CD14-positive monocyte (primary cell): ENCODE results near the gene PSEN2. TPM values are rescaled to one million over a fixed set of nuclear protein-coding genes. Genes with fewer than 3 reads are reported as not detected.

Experiments
- DNase-seq, 3 donors: peaks; one replicate each; pipeline ENCODE4 v3.0.0-alpha.2; 2011 to 2022
- H2AFZ ChIP-seq: 2 replicates; pipeline ENCODE4 v1.6.0; 2012; ENCODE audit warnings: mild to moderate bottlenecking, low read depth, low read length, inconsistent platforms; ENCODE audit not compliant: insufficient read depth, poor library complexity, severe bottlenecking
- H3K27ac ChIP-seq, 2 donors: 1 replicate in 1 of 2; 2 replicates in 1 of 2; pipeline ENCODE4 v1.5.1; 2012 to 2013; ENCODE audit warnings: low read length in 2 of 2, control low read depth in 1 of 2, inconsistent platforms in 1 of 2, low read depth in 1 of 2, mild to moderate bottlenecking in 1 of 2
- H3K27me3 ChIP-seq, 2 donors: one replicate each; pipeline versions ENCODE4 v1.6.0 to v1.6.1; 2011 to 2013; ENCODE audit warnings: low read length in 2 of 2; ENCODE audit not compliant: control insufficient read depth in 2 of 2, insufficient read depth in 2 of 2
- H3K36me3 ChIP-seq, 2 donors: replicated peaks in 1 of 2; 1 replicate in 1 of 2; 2 replicates in 1 of 2; pipeline versions ENCODE4 v1.5.1 to v1.6.1; 2012 to 2013; ENCODE audit warnings: low read length in 2 of 2, control low read depth in 1 of 2, inconsistent platforms in 1 of 2, mild to moderate bottlenecking in 1 of 2; ENCODE audit not compliant: insufficient read depth in 2 of 2, control insufficient read depth in 1 of 2
- H3K4me1 ChIP-seq, 2 donors: 1 replicate in 1 of 2; 2 replicates in 1 of 2; pipeline versions ENCODE4 v1.5.1 to v1.6.1; 2012 to 2013; ENCODE audit warnings: low read length in 2 of 2, control low read depth in 1 of 2, inconsistent platforms in 1 of 2, mild to moderate bottlenecking in 1 of 2, moderate library complexity in 1 of 2; ENCODE audit not compliant: insufficient read depth in 2 of 2, control insufficient read depth in 1 of 2
- H3K4me2 ChIP-seq: replicated peaks from 2 replicates; pipeline ENCODE3; 2012; ENCODE audit warnings: low read length, moderate library complexity, mild to moderate bottlenecking; ENCODE audit not compliant: poor library complexity, severe bottlenecking; ENCODE audit errors: extremely low read depth
- H3K4me3 ChIP-seq, 3 experiments: fragments of 200-600 bp in 1 of 3; sonication (generic) in 1 of 3; replicated peaks in 1 of 3; 1 replicate in 2 of 3; 2 replicates in 1 of 3; pipeline ENCODE4 v1.5.1; 2011 to 2013; ENCODE audit warnings: low read length in 3 of 3, mild to moderate bottlenecking in 3 of 3, control low read depth in 2 of 3, low read depth in 2 of 3, inconsistent platforms in 1 of 3, moderate library complexity in 1 of 3
- H3K79me2 ChIP-seq: 2 replicates; pipeline ENCODE4 v1.6.0; 2012; ENCODE audit warnings: mild to moderate bottlenecking, control low read depth, inconsistent platforms, low read length, moderate library complexity; ENCODE audit not compliant: insufficient read depth
- H3K9ac ChIP-seq: 2 replicates; pipeline ENCODE4 v1.6.0; 2017; ENCODE audit warnings: low read length, mild to moderate bottlenecking; ENCODE audit not compliant: insufficient read depth, poor library complexity, severe bottlenecking
- H3K9me3 ChIP-seq, 2 donors: replicated peaks in 1 of 2; 1 replicate in 1 of 2; 2 replicates in 1 of 2; pipeline versions ENCODE4 v1.5.1 to v1.6.1; 2012 to 2013; ENCODE audit warnings: low read length in 2 of 2, control low read depth in 1 of 2; ENCODE audit not compliant: control insufficient read depth in 1 of 2, insufficient read depth in 1 of 2
- H4K20me1 ChIP-seq: 2 replicates; pipeline ENCODE4 v1.6.0; 2012; ENCODE audit warnings: mild to moderate bottlenecking, low read length, control low read depth, moderate library complexity; ENCODE audit not compliant: insufficient read depth
- H3K27ac Mint-ChIP-seq, 7 donors: one replicate each; pipeline ENCODE4 v1.8.0; 2020; ENCODE audit warnings: mild to moderate bottlenecking in 7 of 7, mixed read lengths in 7 of 7, moderate library complexity in 6 of 7, inconsistent platforms in 2 of 7
- H3K27me3 Mint-ChIP-seq, 3 donors: one replicate each; pipeline ENCODE4 v1.8.0; 2021 to 2022; ENCODE audit warnings: low read depth in 3 of 3, mild to moderate bottlenecking in 3 of 3, mixed read lengths in 3 of 3, moderate library complexity in 3 of 3, inconsistent platforms in 1 of 3
- H3K36me3 Mint-ChIP-seq, 2 donors: one replicate each; pipeline ENCODE4 v1.8.0; 2020; ENCODE audit warnings: mixed read lengths in 2 of 2, inconsistent platforms in 1 of 2, mild to moderate bottlenecking in 1 of 2
- H3K4me1 Mint-ChIP-seq: one replicate; pipeline ENCODE4 v1.8.0; 2020; ENCODE audit warnings: mild to moderate bottlenecking, mixed read lengths
- H3K4me3 Mint-ChIP-seq, 2 donors: one replicate each; pipeline ENCODE4 v1.8.0; 2020; ENCODE audit warnings: mild to moderate bottlenecking in 2 of 2, mixed read lengths in 2 of 2, moderate library complexity in 1 of 2
- H3K9me3 Mint-ChIP-seq, 7 donors: one replicate each; pipeline ENCODE4 v1.8.0; 2020 to 2022; ENCODE audit warnings: mixed read lengths in 7 of 7, mild to moderate bottlenecking in 6 of 7, moderate library complexity in 6 of 7, inconsistent platforms in 2 of 7
- WGBS: methylation state at CpG from one replicate; pipeline ENCODE4 v1.1.5; 2013; ENCODE audit warnings: missing lambda C conversion rate; ENCODE audit not compliant: insufficient coverage; 5-methylcytosine and 5-hydroxymethylcytosine counted together
- intact Hi-C, 2 donors: fragments of 100-400 bp; cut with micrococcal nuclease; formaldehyde crosslinking; loops; one replicate each; pipeline versions ENCODE4 v1.15.0 to v1.15.1; 2023
- polyA plus RNA-seq, 3 donors: library from polyadenylated mRNA; depleted of rRNA in 1 of 3; unstranded in 2 of 3; stranded (reverse) in 1 of 3; fragments of 300-500 nt in 2 of 3; fragments of >200 nt in 1 of 3; fragmentation: Illumina TruSeq in 2 of 3; gene quantifications; 1 replicate in 2 of 3; 2 replicates in 1 of 3; pipeline ENCODE4 v1.2.3, GENCODE V29; 2012 to 2021
- TF ChIP-seq, protein P1 (sequence below): fragments of 200-600 bp; IDR thresholded peaks from one replicate; pipeline ENCODE4 v1.8.0; 2022; ENCODE audit warnings: antibody characterized with exemption, mild to moderate bottlenecking

The PSEN2 gene
- polyA plus RNA-seq, 3 donors = 8.9 to 11.8 (median 11.4) TPM

DNA sequence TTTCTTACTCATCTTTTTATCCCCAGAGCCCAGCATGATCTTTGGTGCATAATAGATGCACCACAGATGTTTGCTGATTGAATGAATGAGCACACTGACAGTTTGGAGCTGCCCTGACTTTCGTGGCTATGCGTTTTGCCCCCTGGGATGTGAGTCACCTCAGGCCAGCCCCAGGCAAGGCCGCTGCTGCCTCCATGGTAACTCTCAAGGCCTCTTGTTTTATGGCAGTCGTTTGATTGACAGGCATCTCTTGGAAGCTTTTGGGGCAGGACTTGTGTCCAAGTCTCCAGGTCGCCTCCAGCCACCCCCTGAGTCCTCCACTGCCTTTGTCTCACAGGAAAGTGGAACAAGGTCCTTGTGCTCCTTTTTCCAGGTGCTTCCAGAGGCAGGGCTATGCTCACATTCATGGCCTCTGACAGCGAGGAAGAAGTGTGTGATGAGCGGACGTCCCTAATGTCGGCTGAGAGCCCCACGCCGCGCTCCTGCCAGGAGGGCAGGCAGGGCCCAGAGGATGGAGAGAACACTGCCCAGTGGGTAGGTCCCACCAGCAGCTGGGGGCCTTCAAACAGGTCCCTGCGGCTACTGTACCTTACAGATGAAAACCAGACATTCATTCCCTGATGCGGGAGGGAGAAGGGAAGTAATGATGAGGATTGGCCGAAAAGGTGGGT, 11.2 kb downstream of the PSEN2 start:
- no peak for DNase-seq
- Histone ChIP-seq H3K79me2 (no peaks in the 10 kb centered on the region), H3K9me3 (no peaks in the 10 kb centered on the region), H3K27me3 (no peaks in the 10 kb centered on the region), H3K36me3 (peaks cover 0 to 8% of the 10 kb centered on the region in 2 donors), H3K4me1 (peaks cover 39 to 47% of the 10 kb centered on the region in 2 donors), H3K27ac (peak overlapping the region in 1 of 2 donors; percentile 66), H4K20me1 (no peaks in the 10 kb centered on the region), H2AFZ (no peak overlapping the region), H3K4me2 (peak overlapping the region; percentile 57), H3K9ac (no peak overlapping the region), H3K4me3 (no peak overlapping the region)
- H3K27me3 Mint-ChIP-seq = peaks cover 0 to 4% (median 2%) of the 10 kb centered on the region in 3 donors
- WGBS = 98% methylated on average over 13 of the region's 15 CpGs
- peak overlapping the region in 1 of 7 donors; percentile 83 for H3K27ac Mint-ChIP-seq
- intact Hi-C loops = no loop called here
- peaks cover 47% of the 10 kb centered on the region for H3K4me1 Mint-ChIP-seq
- TF ChIP-seq, protein P1, sequence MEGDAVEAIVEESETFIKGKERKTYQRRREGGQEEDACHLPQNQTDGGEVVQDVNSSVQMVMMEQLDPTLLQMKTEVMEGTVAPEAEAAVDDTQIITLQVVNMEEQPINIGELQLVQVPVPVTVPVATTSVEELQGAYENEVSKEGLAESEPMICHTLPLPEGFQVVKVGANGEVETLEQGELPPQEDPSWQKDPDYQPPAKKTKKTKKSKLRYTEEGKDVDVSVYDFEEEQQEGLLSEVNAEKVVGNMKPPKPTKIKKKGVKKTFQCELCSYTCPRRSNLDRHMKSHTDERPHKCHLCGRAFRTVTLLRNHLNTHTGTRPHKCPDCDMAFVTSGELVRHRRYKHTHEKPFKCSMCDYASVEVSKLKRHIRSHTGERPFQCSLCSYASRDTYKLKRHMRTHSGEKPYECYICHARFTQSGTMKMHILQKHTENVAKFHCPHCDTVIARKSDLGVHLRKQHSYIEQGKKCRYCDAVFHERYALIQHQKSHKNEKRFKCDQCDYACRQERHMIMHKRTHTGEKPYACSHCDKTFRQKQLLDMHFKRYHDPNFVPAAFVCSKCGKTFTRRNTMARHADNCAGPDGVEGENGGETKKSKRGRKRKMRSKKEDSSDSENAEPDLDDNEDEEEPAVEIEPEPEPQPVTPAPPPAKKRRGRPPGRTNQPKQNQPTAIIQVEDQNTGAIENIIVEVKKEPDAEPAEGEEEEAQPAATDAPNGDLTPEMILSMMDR = no peak
- no peaks in the 10 kb centered on the region for H3K9me3 Mint-ChIP-seq
- peaks cover 29 to 38% of the 10 kb centered on the region in 2 donors for H3K36me3 Mint-ChIP-seq
- peak overlapping the region in 1 of 2 donors; percentile 81 for H3K4me3 Mint-ChIP-seq

DNA sequence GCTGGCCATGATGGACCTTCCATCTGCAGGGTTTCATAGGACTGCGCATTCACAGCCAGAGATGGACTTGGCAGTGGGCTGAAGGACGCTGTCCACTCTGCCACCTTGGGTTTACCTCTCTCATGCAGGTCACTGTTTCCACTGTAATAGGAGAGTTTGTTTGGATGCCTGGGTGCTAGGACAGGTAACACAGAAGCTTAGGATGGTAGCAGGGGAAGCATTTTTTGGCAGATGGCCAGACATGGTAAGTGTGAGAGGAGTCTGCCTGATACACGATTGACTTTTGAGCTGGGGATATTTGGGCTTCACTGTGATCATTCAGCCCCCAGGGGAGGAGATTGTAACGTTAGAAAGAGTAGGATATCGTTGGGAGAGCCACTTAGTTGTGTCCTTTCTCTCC, 11.8 kb downstream of the PSEN2 start:
- peak overlapping the region in 1 of 2 donors; percentile 66 for H3K27ac ChIP-seq
- H3K36me3 Mint-ChIP-seq = peaks cover 24 to 40% of the 10 kb centered on the region in 2 donors
- H3K79me2 ChIP-seq = no peaks in the 10 kb centered on the region
- intact Hi-C loops = no loop called here
- H3K9me3 ChIP-seq = no peaks in the 10 kb centered on the region
- H3K27ac Mint-ChIP-seq = peak overlapping the region in 4 of 7 donors; percentile 2 to 83 (median 59)
- peaks cover 0 to 4% (median 2%) of the 10 kb centered on the region in 3 donors for H3K27me3 Mint-ChIP-seq
- peak overlapping the region; percentile 44 for H3K9ac ChIP-seq
- DNase-seq = no peak
- peak overlapping the region; percentile 63 for H2AFZ ChIP-seq
- TF ChIP-seq, protein P1 = no peak
- H3K4me1 ChIP-seq = peaks cover 39 to 47% of the 10 kb centered on the region in 2 donors
- 48% methylated on average over 3 of the region's 5 CpGs for WGBS
- H3K4me3 Mint-ChIP-seq = peak overlapping the region; percentile 58 to 81
- peaks cover 0 to 8% of the 10 kb centered on the region in 2 donors for H3K36me3 ChIP-seq
- no peaks in the 10 kb centered on the region for H3K27me3 ChIP-seq
- H4K20me1 ChIP-seq = no peaks in the 10 kb centered on the region
- H3K9me3 Mint-ChIP-seq = no peaks in the 10 kb centered on the region
- peak overlapping the region in 1 of 3 experiments; percentile 46 for H3K4me3 ChIP-seq
- H3K4me2 ChIP-seq = peak overlapping the region; percentile 57
- peaks cover 47% of the 10 kb centered on the region for H3K4me1 Mint-ChIP-seq
